Neural cell (in vitro differentiated cells): ENCODE data around the gene ERC2. TPM values are rescaled to one million over a fixed set of nuclear protein-coding genes. Genes with fewer than 3 reads are reported as not detected.

ENCODE experiments used
- H2AFZ ChIP-seq: fragments of 200-600, 300-800 bp; sonication (generic), shearing (Covaris generic); 2 replicates; pipeline ENCODE4 v1.6.0; 2014; ENCODE audit warnings: low read depth, mild to moderate bottlenecking, antibody characterized with exemption, low read length, moderate library complexity
- H3F3A ChIP-seq: fragments of 200-600 bp; shearing (Covaris generic); 2 replicates; pipeline ENCODE4 v1.6.1; 2016; ENCODE audit warnings: mild to moderate bottlenecking, moderate library complexity, mixed read lengths, antibody characterized with exemption, low read length; ENCODE audit not compliant: insufficient read depth, poor library complexity, severe bottlenecking
- H3K27ac ChIP-seq: fragments of 200-600, 300-800 bp; sonication (generic), shearing (Covaris generic); 2 replicates; pipeline ENCODE4 v1.5.1; 2014; ENCODE audit warnings: mild to moderate bottlenecking, low read length, moderate library complexity
- H3K27me3 ChIP-seq: fragments of 300-800, 200-600 bp; sonication (generic), shearing (Covaris generic); 2 replicates; pipeline ENCODE4 v1.6.0; 2014; ENCODE audit warnings: mild to moderate bottlenecking, low read depth, low read length, moderate library complexity; ENCODE audit not compliant: insufficient read depth
- H3K36me3 ChIP-seq: fragments of 300-800, 200-600 bp; sonication (generic), shearing (Covaris generic); 2 replicates; pipeline ENCODE4 v1.5.1; 2014; ENCODE audit warnings: mild to moderate bottlenecking, antibody characterized with exemption, low read length, moderate library complexity; ENCODE audit not compliant: insufficient read depth
- H3K4me2 ChIP-seq: fragments of 300-800, 200-600 bp; sonication (generic), shearing (Covaris generic); 2 replicates; pipeline ENCODE4 v1.6.0; 2014; ENCODE audit warnings: mild to moderate bottlenecking, low read length
- H3K4me3 ChIP-seq: fragments of 300-800, 200-600 bp; sonication (generic), shearing (Covaris generic); 2 replicates; pipeline ENCODE4 v1.5.1; 2014; ENCODE audit warnings: mild to moderate bottlenecking, low read length, moderate library complexity
- H3K79me2 ChIP-seq: fragments of 200-600 bp; shearing (Covaris generic); replicated peaks from 2 replicates; pipeline ENCODE4 v1.6.0; 2014; ENCODE audit warnings: mild to moderate bottlenecking, low read length, moderate library complexity; ENCODE audit not compliant: insufficient read depth
- H3K9ac ChIP-seq: fragments of 300-800, 200-600 bp; sonication (generic), shearing (Covaris generic); 2 replicates; pipeline ENCODE4 v1.6.1; 2016; ENCODE audit warnings: mild to moderate bottlenecking, low read length, mixed read lengths
- H3K9me2 ChIP-seq: fragments of 200-600 bp; shearing (Covaris generic); 2 replicates; pipeline ENCODE4 v1.6.1; 2016; ENCODE audit warnings: mild to moderate bottlenecking, low read length, mixed read lengths; ENCODE audit not compliant: insufficient read depth
- H3K9me3 ChIP-seq: fragments of 200-600, 300-800 bp; sonication (generic), shearing (Covaris generic); 2 replicates; pipeline ENCODE4 v1.6.1; 2016; ENCODE audit warnings: mild to moderate bottlenecking, mixed run types, low read length, moderate library complexity, mixed read lengths
- H4K20me1 ChIP-seq: fragments of 200-600 bp; shearing (Covaris generic); 2 replicates; pipeline ENCODE4 v1.6.1; 2016; ENCODE audit warnings: mild to moderate bottlenecking, mixed run types; ENCODE audit not compliant: insufficient read depth
- EP300 ChIP-seq: fragments of 450-650 bp; conservative IDR thresholded peaks from 2 replicates; pipeline ENCODE4 v1.6.1; 2014; ENCODE audit warnings: antibody characterized with exemption, mild to moderate bottlenecking, moderate library complexity; ENCODE audit not compliant: poor library complexity, severe bottlenecking
- EZH2 ChIP-seq: fragments of 200-600, 300-800 bp; shearing (Covaris generic), sonication (generic); IDR thresholded peaks from 2 replicates; pipeline ENCODE4 v1.6.1; 2014; ENCODE audit warnings: antibody characterized with exemption, low read length, borderline replicate concordance, mild to moderate bottlenecking; ENCODE audit not compliant: insufficient read depth, poor library complexity, severe bottlenecking
- MXI1 ChIP-seq: fragments of 450-650 bp; conservative IDR thresholded peaks from 2 replicates; pipeline ENCODE4 v1.6.1; 2014; ENCODE audit warnings: antibody characterized with exemption, mild to moderate bottlenecking; ENCODE audit not compliant: poor library complexity, severe bottlenecking
- POLR2AphosphoS5 ChIP-seq: IDR thresholded peaks from 2 replicates; pipeline ENCODE4 v1.6.1; 2012
- RAD21 ChIP-seq: fragments of 450-650 bp; conservative IDR thresholded peaks from 2 replicates; pipeline ENCODE4 v1.6.1; 2014; ENCODE audit warnings: antibody characterized with exemption, mild to moderate bottlenecking, moderate library complexity
- SMC3 ChIP-seq: fragments of 450-650 bp; conservative IDR thresholded peaks from 2 replicates; pipeline ENCODE4 v1.6.1; 2014; ENCODE audit warnings: antibody characterized with exemption, mild to moderate bottlenecking, moderate library complexity; ENCODE audit not compliant: poor library complexity
- TAF1 ChIP-seq: IDR thresholded peaks from 2 replicates; pipeline ENCODE4 v1.6.1; 2012; ENCODE audit warnings: low read depth
- polyA plus RNA-seq: library from polyadenylated mRNA; depleted of rRNA; stranded (reverse); fragments of >200 nt; gene quantifications from 2 replicates; pipeline ENCODE4 v1.2.3, GENCODE V29; 2014
- TF ChIP-seq, protein P1 (sequence below): IDR thresholded peaks from 2 replicates; pipeline ENCODE4 v1.6.1; 2012; ENCODE audit warnings: borderline replicate concordance
- TF ChIP-seq, protein P2 (sequence below): fragments of 450-650 bp; IDR thresholded peaks from 2 replicates; pipeline ENCODE4 v1.5.1; 2014; ENCODE audit warnings: antibody characterized with exemption, mild to moderate bottlenecking, moderate library complexity; ENCODE audit not compliant: poor library complexity, severe bottlenecking

The ERC2 gene
- polyA plus RNA-seq, 1 donor from 2014 or later = 60.4 TPM

DNA sequence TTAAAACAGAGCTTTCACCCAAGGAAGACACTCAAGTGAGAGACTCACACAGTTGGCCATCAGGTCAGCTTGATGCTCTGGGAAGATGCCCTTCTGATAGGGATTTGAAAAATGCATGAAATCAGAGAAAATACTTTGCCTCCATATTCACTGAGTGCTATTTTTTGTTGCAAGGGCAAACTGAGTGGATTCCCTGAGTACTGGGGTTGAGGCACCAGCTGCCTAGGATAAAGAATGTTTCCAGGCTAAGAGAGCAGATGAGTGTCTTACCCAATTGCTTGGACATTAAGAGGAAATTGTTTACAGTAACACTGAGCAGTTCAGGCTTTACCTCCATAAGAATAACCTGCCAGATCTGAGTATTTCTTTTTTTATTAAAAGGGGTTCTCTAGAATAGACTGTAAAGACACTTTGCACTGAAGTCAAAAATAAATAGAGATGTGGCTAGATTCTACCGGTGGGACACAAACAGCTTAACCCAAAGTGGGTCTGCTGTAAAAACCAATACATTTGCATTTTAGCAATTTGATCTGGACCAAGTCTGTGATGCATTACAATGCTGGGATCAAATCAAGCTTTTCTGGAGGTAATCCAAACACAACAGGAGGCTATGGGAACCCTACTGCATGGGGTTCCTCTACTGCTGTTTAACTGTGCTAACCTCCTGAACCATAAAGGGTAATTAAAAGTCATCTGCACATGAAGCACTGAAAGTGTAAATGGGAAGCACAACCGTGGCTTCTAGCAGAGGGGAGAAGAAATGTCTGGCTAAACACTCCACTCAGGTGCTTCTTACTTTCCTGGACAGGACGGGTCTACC is 742.4 kb downstream of the ERC2 start:
- H3K4me3 ChIP-seq = no peak overlapping the region
- H3K79me2 ChIP-seq = no peaks in the 10 kb centered on the region
- no peak overlapping the region for H2AFZ ChIP-seq
- no peaks in the 10 kb centered on the region for H3F3A ChIP-seq
- H3K9me3 ChIP-seq = no peaks in the 10 kb centered on the region
- no peak overlapping the region for H3K27ac ChIP-seq
- no peaks in the 10 kb centered on the region for H3K9me2 ChIP-seq
- no peak overlapping the region for H3K9ac ChIP-seq
- no peaks in the 10 kb centered on the region for H3K36me3 ChIP-seq
- TF ChIP-seq MXI1 = no peak
- TF ChIP-seq POLR2AphosphoS5 = no peak
- no peak for TF ChIP-seq RAD21
- TF ChIP-seq, protein P1, sequence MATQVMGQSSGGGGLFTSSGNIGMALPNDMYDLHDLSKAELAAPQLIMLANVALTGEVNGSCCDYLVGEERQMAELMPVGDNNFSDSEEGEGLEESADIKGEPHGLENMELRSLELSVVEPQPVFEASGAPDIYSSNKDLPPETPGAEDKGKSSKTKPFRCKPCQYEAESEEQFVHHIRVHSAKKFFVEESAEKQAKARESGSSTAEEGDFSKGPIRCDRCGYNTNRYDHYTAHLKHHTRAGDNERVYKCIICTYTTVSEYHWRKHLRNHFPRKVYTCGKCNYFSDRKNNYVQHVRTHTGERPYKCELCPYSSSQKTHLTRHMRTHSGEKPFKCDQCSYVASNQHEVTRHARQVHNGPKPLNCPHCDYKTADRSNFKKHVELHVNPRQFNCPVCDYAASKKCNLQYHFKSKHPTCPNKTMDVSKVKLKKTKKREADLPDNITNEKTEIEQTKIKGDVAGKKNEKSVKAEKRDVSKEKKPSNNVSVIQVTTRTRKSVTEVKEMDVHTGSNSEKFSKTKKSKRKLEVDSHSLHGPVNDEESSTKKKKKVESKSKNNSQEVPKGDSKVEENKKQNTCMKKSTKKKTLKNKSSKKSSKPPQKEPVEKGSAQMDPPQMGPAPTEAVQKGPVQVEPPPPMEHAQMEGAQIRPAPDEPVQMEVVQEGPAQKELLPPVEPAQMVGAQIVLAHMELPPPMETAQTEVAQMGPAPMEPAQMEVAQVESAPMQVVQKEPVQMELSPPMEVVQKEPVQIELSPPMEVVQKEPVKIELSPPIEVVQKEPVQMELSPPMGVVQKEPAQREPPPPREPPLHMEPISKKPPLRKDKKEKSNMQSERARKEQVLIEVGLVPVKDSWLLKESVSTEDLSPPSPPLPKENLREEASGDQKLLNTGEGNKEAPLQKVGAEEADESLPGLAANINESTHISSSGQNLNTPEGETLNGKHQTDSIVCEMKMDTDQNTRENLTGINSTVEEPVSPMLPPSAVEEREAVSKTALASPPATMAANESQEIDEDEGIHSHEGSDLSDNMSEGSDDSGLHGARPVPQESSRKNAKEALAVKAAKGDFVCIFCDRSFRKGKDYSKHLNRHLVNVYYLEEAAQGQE = no peak
- TF ChIP-seq, protein P2, sequence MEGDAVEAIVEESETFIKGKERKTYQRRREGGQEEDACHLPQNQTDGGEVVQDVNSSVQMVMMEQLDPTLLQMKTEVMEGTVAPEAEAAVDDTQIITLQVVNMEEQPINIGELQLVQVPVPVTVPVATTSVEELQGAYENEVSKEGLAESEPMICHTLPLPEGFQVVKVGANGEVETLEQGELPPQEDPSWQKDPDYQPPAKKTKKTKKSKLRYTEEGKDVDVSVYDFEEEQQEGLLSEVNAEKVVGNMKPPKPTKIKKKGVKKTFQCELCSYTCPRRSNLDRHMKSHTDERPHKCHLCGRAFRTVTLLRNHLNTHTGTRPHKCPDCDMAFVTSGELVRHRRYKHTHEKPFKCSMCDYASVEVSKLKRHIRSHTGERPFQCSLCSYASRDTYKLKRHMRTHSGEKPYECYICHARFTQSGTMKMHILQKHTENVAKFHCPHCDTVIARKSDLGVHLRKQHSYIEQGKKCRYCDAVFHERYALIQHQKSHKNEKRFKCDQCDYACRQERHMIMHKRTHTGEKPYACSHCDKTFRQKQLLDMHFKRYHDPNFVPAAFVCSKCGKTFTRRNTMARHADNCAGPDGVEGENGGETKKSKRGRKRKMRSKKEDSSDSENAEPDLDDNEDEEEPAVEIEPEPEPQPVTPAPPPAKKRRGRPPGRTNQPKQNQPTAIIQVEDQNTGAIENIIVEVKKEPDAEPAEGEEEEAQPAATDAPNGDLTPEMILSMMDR = no peak
- TF ChIP-seq EZH2 = no peak
- TF ChIP-seq TAF1 = no peak
- TF ChIP-seq EP300 = no peak
- no peak for TF ChIP-seq SMC3
- no peak overlapping the region for H3K4me2 ChIP-seq
- H4K20me1 ChIP-seq = no peaks in the 10 kb centered on the region
- H3K27me3 ChIP-seq = no peaks in the 10 kb centered on the region

DNA sequence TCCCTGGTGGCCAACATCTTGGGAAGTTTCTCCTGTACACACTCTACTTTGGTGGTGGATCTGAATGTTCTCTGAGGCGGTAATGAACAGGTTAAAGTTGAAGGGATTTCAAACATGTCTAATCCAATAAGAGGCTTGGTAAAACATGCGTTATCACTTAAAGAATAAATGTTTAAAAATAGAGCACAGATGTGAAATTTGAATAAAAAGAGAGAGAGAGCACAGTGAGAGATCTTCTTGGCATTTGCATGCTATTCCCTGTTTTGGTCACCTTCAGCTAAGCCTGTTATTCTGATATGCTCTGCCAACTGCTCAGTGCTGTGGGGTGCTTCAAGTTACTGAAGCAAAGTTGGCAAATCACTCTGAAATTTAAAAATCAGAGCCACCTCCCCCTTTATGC is 743.4 kb downstream of the ERC2 start:
- Histone ChIP-seq H3K4me3 (no peak overlapping the region), H3K27me3 (no peaks in the 10 kb centered on the region), H3K9ac (no peak overlapping the region), H3K36me3 (no peaks in the 10 kb centered on the region), H3K4me2 (no peak overlapping the region), H3F3A (no peaks in the 10 kb centered on the region), H2AFZ (no peak overlapping the region), H3K27ac (no peak overlapping the region), H3K9me2 (no peaks in the 10 kb centered on the region), H4K20me1 (no peaks in the 10 kb centered on the region), H3K79me2 (no peaks in the 10 kb centered on the region), H3K9me3 (no peaks in the 10 kb centered on the region)
- TF ChIP-seq EZH2 (no peak), POLR2AphosphoS5 (no peak), EP300 (no peak)
- TF ChIP-seq, protein P2 = no peak
